H1 (cell line): Measurements from ENCODE around the gene HECTD1. TPM values are rescaled to one million over a fixed set of nuclear protein-coding genes. Genes with fewer than 3 reads are reported as not detected.

ENCODE experiments used
- GABPA ChIP-seq: IDR thresholded peaks from 2 replicates; pipeline ENCODE4 v1.6.1; 2011; ENCODE audit warnings: mild to moderate bottlenecking, low read length, moderate library complexity, borderline replicate concordance; ENCODE audit not compliant: insufficient read depth
- RBBP5 ChIP-seq: IDR thresholded peaks from 2 replicates; pipeline ENCODE4 v1.7.1; 2012; ENCODE audit warnings: low read depth, mild to moderate bottlenecking, inconsistent platforms, low read length, moderate library complexity, borderline replicate concordance
- SP4 ChIP-seq: IDR thresholded peaks from 2 replicates; pipeline ENCODE4 v1.6.1; 2012; ENCODE audit warnings: low read length, inconsistent platforms
- TAF7 ChIP-seq: optimal IDR thresholded peaks from 2 replicates; pipeline ENCODE3; 2011; ENCODE audit warnings: low read depth, mild to moderate bottlenecking, inconsistent platforms, low read length, moderate library complexity, borderline replicate concordance
- TBP ChIP-seq: IDR thresholded peaks from 2 replicates; pipeline ENCODE4 v1.6.1; 2011; ENCODE audit warnings: low read depth, low read length, improper control_type of control experiment
- ZNF274 ChIP-seq: IDR thresholded peaks from 2 replicates; pipeline ENCODE4 v1.7.0; 2012; ENCODE audit warnings: low read length, borderline replicate concordance; ENCODE audit errors: extremely low read depth
- polyA plus RNA-seq, 7 experiments: library from polyadenylated mRNA; depleted of rRNA in 3 of 7; stranded (reverse) in 5 of 7; unstranded in 2 of 7; fragments of >200 nt in 5 of 7; fragments of 200-250 nt in 2 of 7; gene quantifications; 1 replicate in 5 of 7; 2 replicates in 1 of 7; 4 replicates in 1 of 7; pipeline versions ENCODE4 v1.2.1 to v1.2.3, GENCODE V29; 2011 to 2013; ENCODE audit warnings: missing spikeins in 2 of 7, mixed read lengths in 2 of 7
- total RNA-seq: library from RNA; stranded (reverse); fragmentation: NEBNext Ultra II Directional; extraction: Animal tissue kit (Norgen Biotek cat#: 25700); gene quantifications from 2 replicates; pipeline ENCODE4 v1.2.1, GENCODE V29; 2021
- TF ChIP-seq, protein P1 (sequence below): IDR thresholded peaks from 2 replicates; pipeline ENCODE4 v1.6.1; 2011; ENCODE audit warnings: low read length, improper control_type of control experiment

Gene HECTD1
- total and polyA plus RNA-seq, 2 of the 8 experiments (the other 6 are each of a cell fraction or from before 2014, with no cell fraction given) = 44.7 to 105 TPM

DNA sequence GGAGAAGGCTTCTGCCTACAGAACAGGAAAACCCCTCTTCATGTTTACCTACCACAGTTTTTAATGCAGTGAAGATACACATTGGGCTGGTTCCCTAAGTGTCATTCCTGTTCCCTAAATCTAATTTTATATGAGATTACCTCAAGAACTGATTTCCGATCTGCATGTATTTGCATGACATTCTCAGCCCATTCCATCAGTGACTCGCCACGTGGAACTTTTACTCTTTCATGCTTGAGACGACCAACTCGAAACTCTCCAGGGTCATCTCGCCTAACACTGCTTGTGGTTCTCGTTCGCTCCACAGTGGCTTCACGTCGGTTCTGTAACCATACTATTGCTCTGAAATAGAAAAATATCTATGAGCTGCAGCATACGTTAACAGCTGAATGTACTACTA is 98.3 kb downstream of the HECTD1 start (continued):
- TF ChIP-seq, protein P1, sequence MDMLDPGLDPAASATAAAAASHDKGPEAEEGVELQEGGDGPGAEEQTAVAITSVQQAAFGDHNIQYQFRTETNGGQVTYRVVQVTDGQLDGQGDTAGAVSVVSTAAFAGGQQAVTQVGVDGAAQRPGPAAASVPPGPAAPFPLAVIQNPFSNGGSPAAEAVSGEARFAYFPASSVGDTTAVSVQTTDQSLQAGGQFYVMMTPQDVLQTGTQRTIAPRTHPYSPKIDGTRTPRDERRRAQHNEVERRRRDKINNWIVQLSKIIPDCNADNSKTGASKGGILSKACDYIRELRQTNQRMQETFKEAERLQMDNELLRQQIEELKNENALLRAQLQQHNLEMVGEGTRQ = no peak
- TF ChIP-seq SP4 (no peak), RBBP5 (no peak), GABPA (no peak), ZNF274 (no peak), TAF7 (no peak), TBP (no peak)
- TF ChIP-seq, all 59 proteins: peak for 0
